Measurements from ENCODE around the gene DDX56.

DDX56 gene

DNA sequence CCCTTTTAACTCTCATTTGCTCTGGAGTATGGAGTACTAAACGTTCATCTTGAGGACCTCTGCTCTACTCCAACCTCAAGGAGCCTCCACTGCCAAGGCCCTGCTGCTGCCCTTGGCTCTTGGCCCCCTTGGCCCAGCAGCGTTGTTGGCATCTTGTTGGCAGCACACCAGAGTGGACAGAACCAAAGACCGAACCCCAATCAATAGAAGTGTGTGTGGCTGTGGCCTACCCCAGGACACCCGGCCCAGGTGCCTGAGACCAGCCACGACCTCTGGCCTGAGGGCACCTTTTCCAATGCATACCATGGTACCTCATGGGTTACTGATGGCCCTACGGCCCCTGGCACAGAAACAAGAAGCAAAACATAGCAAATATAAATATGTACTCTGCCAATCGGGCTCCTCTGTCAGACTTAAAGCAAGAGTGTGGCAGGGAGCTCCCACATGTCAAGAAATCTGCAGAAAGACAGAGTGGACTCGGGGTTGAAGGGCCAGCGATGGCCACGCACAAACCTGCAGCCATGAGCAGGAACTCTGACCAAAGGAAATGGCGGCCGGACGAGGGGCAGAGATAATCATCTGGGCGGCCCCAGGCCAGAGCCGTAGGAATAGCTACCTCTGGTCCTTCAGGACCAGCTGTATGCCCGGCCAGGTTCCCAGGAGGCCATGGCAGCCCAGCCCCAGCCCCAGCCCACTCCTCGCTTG is 35.5 kb downstream of the DDX56 start:
- H3K4me3 ChIP-seq (ENCODE audit: low read depth, low read length), result no peak overlapping the region

GRCh38 chr7:44537442-44537841 is 36.3 kb downstream of the DDX56 start:
- H3K4me3 ChIP-seq (ENCODE audit: low read depth, low read length), result no peak overlapping the region

DNA sequence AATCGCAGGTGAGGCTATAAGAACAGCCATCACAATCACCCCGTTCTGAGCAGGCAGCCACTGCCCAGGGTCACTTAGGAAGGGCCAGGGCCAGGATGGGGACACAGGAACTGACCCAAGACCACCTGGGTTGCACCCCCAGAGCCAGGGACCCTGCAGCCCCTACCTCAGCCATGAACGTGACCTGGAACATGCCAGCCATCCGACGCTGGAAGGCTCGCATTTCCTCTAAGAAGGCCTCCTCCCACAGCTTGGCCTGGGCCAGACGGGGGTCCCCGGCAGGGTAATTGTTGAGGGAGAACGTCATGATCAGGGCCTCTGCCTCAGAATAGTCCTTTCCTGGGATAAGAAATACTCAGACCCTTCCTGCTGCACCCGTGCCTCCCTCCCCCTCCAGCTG is 37.6 kb downstream of the DDX56 start:
- no peak overlapping the region for H3K4me3 ChIP-seq (ENCODE audit: low read depth, low read length)

DNA sequence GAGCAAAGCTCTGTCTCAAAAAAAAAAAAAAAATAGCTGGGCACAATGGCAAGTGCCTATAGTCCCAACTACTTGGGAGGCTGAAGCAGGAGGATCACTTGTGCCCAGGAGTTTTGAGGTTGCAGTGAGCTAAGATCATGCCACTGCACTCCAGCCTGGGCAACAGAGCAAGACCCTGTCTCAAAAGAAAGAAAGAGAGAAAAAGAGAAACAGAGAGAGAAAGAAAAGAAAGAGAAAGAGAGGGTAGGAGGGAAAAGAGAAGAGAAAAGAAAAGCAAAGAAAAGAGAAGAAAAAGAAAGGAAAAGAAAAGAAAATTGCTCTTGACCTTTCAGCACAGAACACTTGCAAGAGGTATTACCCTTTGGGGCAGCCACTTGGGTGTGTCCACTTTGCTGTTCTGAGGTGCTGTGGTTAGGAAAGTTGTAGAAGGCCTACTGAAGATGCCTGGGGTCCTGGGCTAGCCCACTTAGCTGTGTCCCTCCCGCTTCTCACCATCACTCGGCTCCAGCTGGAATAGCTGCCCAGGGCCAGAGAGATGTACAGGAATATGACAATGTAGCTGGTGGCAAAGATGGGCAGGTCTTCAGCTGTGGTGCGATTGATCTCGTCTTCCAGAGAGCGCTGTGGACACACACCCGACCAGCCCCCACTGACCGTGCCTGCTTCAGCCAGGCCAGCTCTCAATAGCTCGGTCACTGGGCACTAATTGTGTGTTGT is 38.2 kb downstream of the DDX56 start:
- H3K4me3 ChIP-seq (ENCODE audit: low read depth, low read length), result no peak overlapping the region

DNA sequence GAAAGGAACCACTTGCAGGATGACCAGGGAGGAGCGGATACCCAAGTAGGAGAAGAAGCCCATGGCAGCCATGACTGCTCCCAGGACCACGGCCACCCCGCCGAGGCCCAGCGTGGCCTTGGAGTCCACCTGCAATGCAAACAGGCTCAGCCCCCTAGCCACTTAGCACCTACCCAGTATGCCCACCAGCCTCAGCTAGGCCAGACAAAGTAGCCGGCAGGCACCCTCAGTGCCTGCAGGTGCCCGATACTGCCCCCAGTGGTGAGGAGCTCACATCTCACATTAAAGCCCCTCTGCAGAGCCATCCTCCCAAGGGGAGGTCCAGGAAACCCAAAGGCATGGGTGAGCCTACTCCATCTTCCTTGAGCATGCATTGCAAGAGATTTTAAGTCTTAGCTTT is 39.2 kb downstream of the DDX56 start:
- H3K4me3 ChIP-seq (ENCODE audit: low read depth, low read length), result no peak overlapping the region

DNA sequence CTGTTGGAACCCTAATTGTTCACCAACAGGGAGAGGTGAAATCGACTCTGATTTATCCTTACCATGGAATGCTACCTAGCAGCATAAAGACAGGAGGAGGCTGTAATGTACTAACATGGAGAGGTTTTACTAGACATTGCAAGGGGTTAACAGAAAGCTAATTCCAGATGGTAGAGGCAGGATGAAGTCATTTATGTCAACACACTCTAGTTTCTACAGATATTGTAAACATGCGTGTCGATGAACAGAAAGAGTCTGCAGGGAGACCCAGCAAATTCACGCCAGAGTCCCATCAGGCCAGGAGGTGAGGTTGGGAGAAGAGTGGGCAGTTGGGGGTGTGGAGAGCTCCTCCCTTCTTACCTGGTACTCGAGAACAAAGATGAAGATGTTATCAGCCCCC is 39.6 kb downstream of the DDX56 start:
- H3K4me3 ChIP-seq (ENCODE audit: low read depth, low read length), result no peak overlapping the region

DNA sequence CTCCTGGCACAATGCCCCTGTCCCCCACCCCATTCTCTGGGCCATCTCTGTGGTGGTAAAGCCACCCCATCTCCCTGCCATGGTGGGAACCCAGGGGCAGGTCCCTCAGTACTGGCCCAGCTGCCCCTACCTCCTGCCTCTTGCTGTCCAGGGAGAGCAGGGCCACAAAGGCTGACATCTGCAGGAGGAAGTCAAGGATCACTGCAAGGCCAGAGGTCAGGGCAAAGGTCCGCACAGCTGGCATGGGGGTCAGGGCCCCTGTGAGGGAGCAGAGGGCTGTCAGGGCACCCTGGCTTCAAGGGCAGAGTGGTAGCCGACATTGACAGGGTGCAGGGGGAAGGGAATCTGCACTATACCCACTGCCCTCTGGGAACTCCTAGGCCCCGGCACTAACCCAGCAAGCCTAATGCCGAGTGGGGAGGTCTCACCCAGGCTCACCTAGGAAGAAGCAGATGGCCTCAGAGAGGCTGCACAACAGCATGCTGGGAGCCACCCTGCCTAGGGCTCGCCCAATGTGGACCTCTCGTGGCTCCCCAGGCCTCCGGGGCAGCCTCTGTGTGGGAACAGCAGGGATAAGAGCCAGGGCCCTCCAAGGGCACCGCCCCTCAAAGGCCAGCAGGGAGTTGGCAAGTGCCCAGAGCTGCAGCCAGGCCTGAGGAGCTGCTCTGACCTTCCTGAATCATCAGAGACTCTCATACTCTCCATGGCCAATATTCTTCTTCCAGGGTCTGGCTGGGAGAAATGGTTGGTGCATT is 40.2 kb downstream of the DDX56 start:
- H3K4me3 ChIP-seq (ENCODE audit: low read depth, low read length), result no peak overlapping the region

DNA sequence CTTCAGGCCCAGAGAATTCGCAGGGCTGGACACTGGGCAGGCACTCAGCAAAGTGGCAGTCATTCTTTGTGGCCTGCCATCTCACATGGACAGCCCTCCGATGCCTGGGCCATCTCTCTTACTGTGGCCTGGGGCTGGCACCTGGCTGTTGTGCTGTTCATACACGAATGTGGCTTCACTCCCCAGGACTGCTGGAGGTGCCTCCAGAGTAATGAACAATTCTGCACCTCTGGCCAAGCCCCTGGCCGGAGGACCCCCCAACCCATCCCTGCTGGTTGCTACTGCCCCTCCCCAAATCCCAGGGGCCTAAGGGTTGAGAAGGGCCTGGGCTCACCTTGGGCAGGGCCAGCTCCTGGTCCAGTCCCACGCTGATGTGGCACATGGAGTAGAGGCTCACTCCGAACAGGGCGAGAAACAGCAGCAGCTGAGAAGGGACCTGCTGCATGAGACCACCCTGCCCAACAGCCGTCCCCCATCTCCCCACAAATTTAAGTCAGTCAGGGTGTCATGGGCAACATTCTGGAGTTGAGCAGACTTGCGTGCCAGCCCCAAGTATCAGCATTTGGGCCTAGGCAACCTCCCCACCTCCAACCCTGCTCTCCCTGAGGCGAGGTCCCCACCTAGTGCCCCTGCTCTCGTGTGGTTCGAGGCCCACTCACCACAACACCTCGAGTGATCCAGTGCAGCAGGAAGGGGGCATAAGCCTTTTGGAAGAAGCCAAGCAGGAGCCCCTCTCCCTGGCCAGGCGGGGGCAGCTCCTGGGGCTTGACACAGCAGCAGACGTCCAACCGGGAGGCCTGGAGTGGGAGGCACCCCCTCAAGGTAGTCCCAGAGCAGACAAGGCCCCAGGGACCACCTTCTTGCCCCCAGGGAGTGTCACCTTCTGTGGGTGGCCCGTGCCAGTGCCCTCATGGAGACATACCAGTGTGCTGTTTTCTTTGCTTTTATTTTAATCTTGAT is 42.0 kb downstream of the DDX56 start:
- H3K4me3 ChIP-seq (ENCODE audit: low read depth, low read length), result no peak overlapping the region

DNA sequence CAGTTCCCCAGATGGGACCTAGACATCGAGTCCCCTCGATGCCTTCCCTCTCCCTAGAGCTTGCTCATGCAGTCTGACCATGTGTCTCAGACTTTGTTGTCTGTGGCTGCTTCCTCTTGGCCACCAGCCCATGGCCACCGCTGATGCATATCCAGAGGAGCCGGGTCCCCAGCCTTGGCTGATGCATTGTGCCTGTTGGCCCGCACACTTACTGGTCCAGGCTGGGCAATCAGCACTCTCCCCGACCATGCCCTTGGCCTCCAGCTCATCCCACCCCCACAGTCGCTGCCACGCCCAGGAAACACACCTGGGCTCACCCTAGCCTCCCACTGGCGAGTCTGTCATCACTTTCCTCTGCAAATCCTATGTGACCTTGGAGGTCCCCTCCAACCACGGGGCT is 42.7 kb downstream of the DDX56 start:
- H3K4me3 ChIP-seq (ENCODE audit: low read depth, low read length), result no peak overlapping the region

DNA sequence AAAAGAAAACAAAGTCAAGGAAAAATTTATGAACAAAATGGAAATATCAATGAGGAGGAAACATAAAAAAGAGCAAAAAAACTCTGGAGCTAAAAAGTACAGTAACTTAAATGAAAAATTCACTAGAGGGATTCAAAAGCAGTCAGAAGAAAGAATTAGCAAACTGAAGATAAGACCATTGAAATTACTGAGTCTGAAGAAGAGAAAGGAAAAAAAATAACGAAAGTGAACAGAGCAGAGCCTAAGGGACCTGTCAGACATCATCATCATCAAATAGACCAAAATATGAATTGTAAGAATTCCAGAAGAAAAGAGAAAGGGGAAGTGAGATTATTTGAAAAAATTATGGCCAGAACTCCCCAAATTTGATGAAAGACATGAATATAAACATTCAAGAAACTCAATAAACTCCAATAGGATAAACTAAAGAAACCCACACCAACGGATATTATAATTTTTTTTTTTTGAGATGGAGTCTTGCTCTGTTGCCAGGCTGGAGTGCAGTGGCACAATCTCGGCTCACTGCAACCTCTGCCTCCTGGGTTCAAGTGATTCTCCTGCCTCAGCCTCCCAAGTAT is 48.8 kb downstream of the DDX56 start:
- H3K4me3 ChIP-seq (ENCODE audit: low read depth, low read length), result no peak overlapping the region

DNA sequence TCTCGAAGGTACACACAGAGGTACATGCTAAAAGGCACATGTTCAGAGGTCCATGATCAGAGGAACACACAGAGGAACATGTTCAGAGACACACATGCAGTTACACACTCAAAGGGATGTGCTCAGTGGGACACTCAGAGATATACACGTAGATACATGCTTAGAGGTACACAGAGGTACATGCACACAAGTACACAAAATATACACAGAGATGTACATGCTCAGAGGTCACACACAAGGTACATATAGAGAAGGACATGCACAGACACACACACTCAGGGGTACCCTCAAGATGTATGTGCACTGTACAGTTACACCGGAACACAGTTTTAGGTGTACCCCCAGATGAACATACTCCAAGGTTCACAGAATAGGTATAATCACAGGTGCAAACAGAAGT is 51.4 kb downstream of the DDX56 start:
- no peak overlapping the region for H3K4me3 ChIP-seq (ENCODE audit: low read depth, low read length)

GRCh38 chr7:44521347-44522095 is 52.2 kb downstream of the DDX56 start:
- no peak overlapping the region for H3K4me3 ChIP-seq (ENCODE audit: low read depth, low read length)

GRCh38 chr7:44520574-44520973 is 53.1 kb downstream of the DDX56 start:
- H3K4me3 ChIP-seq (ENCODE audit: low read depth, low read length), result no peak overlapping the region

GRCh38 chr7:44519546-44519945 is 54.2 kb downstream of the DDX56 start:
- no peak overlapping the region for H3K4me3 ChIP-seq (ENCODE audit: low read depth, low read length)

- H3K4me3 ChIP-seq (ENCODE audit: low read depth, low read length), result no peak overlapping the region
Measured at GRCh38 chr7:44518761-44519160, 54.9 kb downstream of the DDX56 start.

- no peak overlapping the region for H3K4me3 ChIP-seq (ENCODE audit: low read depth, low read length)
Measured at GRCh38 chr7:44517175-44517574, 56.5 kb downstream of the DDX56 start.

All from iPS-11a (cell line).